Lung (tissue), 12 donors: ENCODE measurements around the gene ELP4. TPM values are rescaled to one million over a fixed set of nuclear protein-coding genes. Genes with fewer than 3 reads are reported as not detected.

Experiments used
- ATAC-seq: fragments of 200-7000 bp; cut with Tn5 transposase; one replicate; pipeline ENCODE4 v1.9.1; 2020; ENCODE audit warnings: moderate number of reproducible peaks; ENCODE audit not compliant: insufficient read depth, low FRiP score
- DNase-seq, 3 donors: peaks; one replicate each; pipeline ENCODE4 v3.0.0-alpha.2; 2013 to 2017
- H3K27ac ChIP-seq, 2 donors: one replicate each; pipeline ENCODE4 v1.5.1; 2013; ENCODE audit warnings: mild to moderate bottlenecking in 2 of 2, moderate library complexity in 2 of 2, control low read depth in 1 of 2, inconsistent platforms in 1 of 2, low read depth in 1 of 2, low read length in 1 of 2
- H3K27me3 ChIP-seq, 3 donors: one replicate each; pipeline ENCODE4 v1.5.1; 2013; ENCODE audit warnings: low read length in 2 of 3; ENCODE audit not compliant: control insufficient read depth in 3 of 3, insufficient read depth in 3 of 3
- H3K36me3 ChIP-seq, 4 donors: one replicate each; pipeline ENCODE4 v1.5.1; 2013; ENCODE audit warnings: low read length in 4 of 4, mild to moderate bottlenecking in 1 of 4, moderate library complexity in 1 of 4; ENCODE audit not compliant: control insufficient read depth in 4 of 4, insufficient read depth in 4 of 4
- H3K4me1 ChIP-seq, 5 donors: one replicate each; pipeline ENCODE4 v1.5.1; 2013; ENCODE audit warnings: low read length in 5 of 5, mild to moderate bottlenecking in 2 of 5, moderate library complexity in 1 of 5; ENCODE audit not compliant: control insufficient read depth in 5 of 5, insufficient read depth in 5 of 5
- H3K4me3 ChIP-seq: one replicate; pipeline ENCODE4 v1.5.1; 2013; ENCODE audit warnings: mild to moderate bottlenecking, control low read depth, moderate library complexity
- H3K9ac ChIP-seq, 2 donors: one replicate each; pipeline ENCODE4 v1.5.1; 2013; ENCODE audit warnings: low read length in 2 of 2, control low read depth in 1 of 2; ENCODE audit not compliant: insufficient read depth in 1 of 2
- H3K9me3 ChIP-seq, 4 donors: one replicate each; pipeline ENCODE4 v1.5.1; 2013; ENCODE audit warnings: low read length in 3 of 4, mild to moderate bottlenecking in 1 of 4, moderate library complexity in 1 of 4; ENCODE audit not compliant: control insufficient read depth in 4 of 4, insufficient read depth in 3 of 4
- CTCF ChIP-seq: IDR thresholded peaks from 2 replicates; pipeline ENCODE4 v1.5.1; 2012; ENCODE audit warnings: mild to moderate bottlenecking; ENCODE audit errors: control extremely low read depth, extremely low read depth
- WGBS, 2 donors: extraction: QIAGEN DNeasy Blood & Tissue Kit; methylation state at CpG; one replicate each; pipeline ENCODE4 v1.1.7; 2013; 5-methylcytosine and 5-hydroxymethylcytosine counted together
- polyA plus RNA-seq, 2 donors: library from polyadenylated mRNA; stranded (reverse); fragments of 200-250 nt; gene quantifications; one replicate each; pipeline ENCODE4 v1.2.1, GENCODE V29; 2013
- total RNA-seq, 2 donors: library from RNA; depleted of rRNA in 1 of 2; stranded (reverse); fragments of >200 nt in 1 of 2; gene quantifications; one replicate each; pipeline ENCODE4 v1.2.1, GENCODE V29; 2014 to 2021
- donor health status: control.
- donor health status: control.
- donor health status: Bipolar disorder and iron deficiency.
- donor health status: healthy.
- donor health status: DM: yes; HTN: yes; CAD: no.

Gene ELP4
- total and polyA plus RNA-seq, 4 donors, result 7.7 to 47.8 (median 13.7) TPM

DNA sequence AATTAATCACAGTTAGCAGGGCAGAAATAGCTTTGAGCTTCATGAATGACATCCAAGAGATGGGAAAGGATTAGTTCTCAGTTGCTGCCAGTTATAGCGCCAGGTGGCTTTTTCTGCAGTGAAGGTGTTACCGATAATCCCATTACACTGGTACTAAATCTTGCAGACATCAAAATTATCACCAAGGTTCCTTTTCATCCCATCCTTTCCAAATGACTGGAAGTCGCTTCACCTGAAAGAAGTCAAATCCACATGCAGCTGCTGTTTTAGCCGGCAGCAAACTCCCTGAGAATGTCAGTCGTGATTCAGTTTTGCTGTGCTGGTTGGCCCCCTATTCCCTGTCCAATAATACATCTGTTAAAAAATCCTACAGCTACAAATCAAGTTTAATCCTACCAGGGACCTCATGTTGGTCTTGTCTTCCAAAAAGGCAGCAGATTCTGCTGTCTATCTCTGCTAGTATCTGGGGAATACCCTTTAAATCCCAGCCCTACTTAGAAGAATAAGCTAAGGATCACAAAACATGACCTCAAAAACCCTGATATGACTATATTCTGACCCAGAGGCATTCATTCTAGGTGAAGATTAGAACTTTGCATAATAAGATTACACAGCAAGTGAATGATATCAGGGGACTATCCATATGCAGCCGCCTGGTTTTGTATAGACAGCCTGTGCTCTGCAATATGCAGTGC is 31.9 kb upstream of the ELP4 start:
- no peak overlapping the region for H3K27ac ChIP-seq
- no peak for TF ChIP-seq CTCF
- no peak overlapping the region for H3K9ac ChIP-seq
- DNase-seq, result no peak
- no peak for ATAC-seq
- no peak overlapping the region for H3K4me3 ChIP-seq
- H3K9me3 ChIP-seq, result no peaks in the 10 kb centered on the region
- 93 to 95% methylated on average over 6 of the region's 6 CpGs for WGBS, 2 donors
- no peaks in the 10 kb centered on the region for H3K4me1 ChIP-seq
- no peaks in the 10 kb centered on the region for H3K36me3 ChIP-seq
- H3K27me3 ChIP-seq, result no peaks in the 10 kb centered on the region

DNA sequence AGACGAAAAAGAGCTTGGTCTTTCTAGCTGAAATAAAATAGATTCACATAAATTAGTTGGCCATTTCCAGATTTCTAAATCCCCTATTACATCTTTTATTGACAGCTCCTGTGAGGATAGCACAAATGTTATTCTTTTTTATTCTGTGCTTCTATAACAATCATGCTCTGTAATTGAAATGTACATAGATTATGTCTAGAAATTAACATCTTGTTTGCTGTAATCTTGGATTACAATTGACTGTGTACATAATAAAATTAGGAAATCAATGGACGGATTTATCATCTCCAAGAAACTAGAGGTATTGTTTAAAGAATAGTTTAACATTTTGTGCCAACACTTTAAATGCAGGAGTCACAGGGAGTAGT is 31.4 kb upstream of the ELP4 start:
- no peak for ATAC-seq
- Histone ChIP-seq H3K36me3 (no peaks in the 10 kb centered on the region), H3K9ac (no peak overlapping the region), H3K9me3 (no peaks in the 10 kb centered on the region), H3K27me3 (no peaks in the 10 kb centered on the region), H3K4me1 (no peaks in the 10 kb centered on the region), H3K4me3 (no peak overlapping the region), H3K27ac (no peak overlapping the region)
- 93 to 94% methylated on average over 2 of the region's 2 CpGs for whole genome bisulfite sequencing, 2 donors
- no peak for TF ChIP-seq CTCF
- no peak for DNase-seq

- DNase-seq (no peak), ATAC-seq (no peak)
- 94 to 98% methylated on average over 4 of the region's 4 CpGs for WGBS, 2 donors
- Histone ChIP-seq H3K27ac (no peak overlapping the region), H3K4me3 (no peak overlapping the region), H3K27me3 (no peaks in the 10 kb centered on the region), H3K4me1 (no peaks in the 10 kb centered on the region), H3K9me3 (no peaks in the 10 kb centered on the region), H3K36me3 (no peaks in the 10 kb centered on the region), H3K9ac (no peak overlapping the region)
- no peak for TF ChIP-seq CTCF
Observed at GRCh38 chr11:31479066-31479465, 30.5 kb upstream of the ELP4 start.

- ATAC-seq (no peak), DNase-seq (no peak)
- no peak for TF ChIP-seq CTCF
- Histone ChIP-seq H3K4me3 (no peak overlapping the region), H3K27me3 (no peaks in the 10 kb centered on the region), H3K27ac (no peak overlapping the region), H3K9me3 (no peaks in the 10 kb centered on the region), H3K9ac (no peak overlapping the region), H3K4me1 (no peaks in the 10 kb centered on the region), H3K36me3 (no peaks in the 10 kb centered on the region)
- 95 to 97% methylated on average over 3 of the region's 3 CpGs for WGBS, 2 donors
Observed at GRCh38 chr11:31480930-31481329, 28.6 kb upstream of the ELP4 start.
